D341Med (cell line): ENCODE measurements around the gene SOD1.
"Not testable (repeated sequence)": the region's sequence is repeated elsewhere in the genome, so short reads cannot be mapped to it uniquely, and the experiment has no call there.

Experiments used
- DNase-seq: peaks from one replicate; pipeline ENCODE4 v3.0.0; 2012; ENCODE audit warnings: low spot score

SOD1 gene

GRCh38 chr21:31654821-31655580 lies 4.5 kb upstream of the SOD1 start:
- not testable (repeated sequence) for DNase-seq

- no peak for DNase-seq
Observed at GRCh38 chr21:31656199-31657095, 3.0 kb upstream of the SOD1 start.

- DNase-seq: no peak
Observed at GRCh38 chr21:31658053-31658452, 1.4 kb upstream of the SOD1 start.

- no peak for DNase-seq
Observed at GRCh38 chr21:31659286-31659535, 282 bp upstream of the SOD1 start.

- DNase-seq: no peak
Observed at GRCh38 chr21:31660259-31660565, 719 bp downstream of the SOD1 start.

- DNase-seq: no peak
Observed at GRCh38 chr21:31660591-31660990, 1.1 kb downstream of the SOD1 start.

GRCh38 chr21:31663584-31664249 lies 4.2 kb downstream of the SOD1 start:
- DNase-seq: no peak

GRCh38 chr21:31665397-31665796 lies 5.9 kb downstream of the SOD1 start:
- DNase-seq: no peak

- DNase-seq: not testable (repeated sequence)
Observed at GRCh38 chr21:31665869-31666268, 6.4 kb downstream of the SOD1 start.

- no peak for DNase-seq
Observed at GRCh38 chr21:31666445-31667010, 7.0 kb downstream of the SOD1 start.

- DNase-seq: no peak
Observed at GRCh38 chr21:31667132-31667531, 7.6 kb downstream of the SOD1 start.

GRCh38 chr21:31667639-31668038 lies 8.1 kb downstream of the SOD1 start:
- no peak for DNase-seq

- DNase-seq: no peak
Observed at GRCh38 chr21:31668651-31669491, 9.4 kb downstream of the SOD1 start.

GRCh38 chr21:31670070-31670469 lies 10.6 kb downstream of the SOD1 start:
- DNase-seq: no peak

GRCh38 chr21:31671146-31671716 lies 11.7 kb downstream of the SOD1 start:
- peak; percentile 66 for DNase-seq

GRCh38 chr21:31671931-31672330 lies 12.4 kb downstream of the SOD1 start:
- DNase-seq: peak; percentile 41

GRCh38 chr21:31673321-31673912 lies 13.9 kb downstream of the SOD1 start:
- no peak for DNase-seq

- DNase-seq: no peak
Observed at GRCh38 chr21:31675318-31675717, 15.8 kb downstream of the SOD1 start.

GRCh38 chr21:31675960-31676359 lies 16.5 kb downstream of the SOD1 start:
- DNase-seq: no peak

- DNase-seq: no peak
Observed at GRCh38 chr21:31677047-31677446, 17.6 kb downstream of the SOD1 start.

- no peak for DNase-seq
Observed at GRCh38 chr21:31678478-31678877, 19.0 kb downstream of the SOD1 start.
